Astrocyte (in vitro differentiated cells and primary cell): ENCODE results near the gene TBX6. TPM values are rescaled to one million over a fixed set of nuclear protein-coding genes. Genes with fewer than 3 reads are reported as not detected.

Experiments used
- DNase-seq: peaks from one replicate; pipeline ENCODE4 v3.0.0-alpha.2; 2010; ENCODE audit warnings: low read depth
- FAIRE-seq: peaks from 2 replicates; lab custom pipeline; 2011; peaks lifted over from hg19 to GRCh38; lab: Jason Lieb, UNC
- H2AFZ ChIP-seq: 2 replicates; pipeline ENCODE4 v1.6.0; 2012; ENCODE audit warnings: low read depth, low read length, inconsistent platforms
- H3K27ac ChIP-seq: 2 replicates; pipeline ENCODE4 v1.5.1; 2011; ENCODE audit warnings: low read depth, low read length, inconsistent platforms
- H3K27me3 ChIP-seq: 2 replicates; pipeline ENCODE4 v1.6.0; 2011; ENCODE audit warnings: low read length, inconsistent platforms; ENCODE audit not compliant: insufficient read depth
- H3K36me3 ChIP-seq: 2 replicates; pipeline ENCODE4 v1.5.1; 2011; ENCODE audit warnings: low read length, inconsistent platforms; ENCODE audit not compliant: insufficient read depth
- H3K4me1 ChIP-seq: 2 replicates; pipeline ENCODE4 v1.5.1; 2011; ENCODE audit warnings: low read length, inconsistent platforms; ENCODE audit not compliant: insufficient read depth
- H3K4me2 ChIP-seq: 2 replicates; pipeline ENCODE4 v1.6.0; 2012; ENCODE audit warnings: low read length, inconsistent platforms
- H3K4me3 ChIP-seq: 2 replicates; pipeline ENCODE4 v1.5.1; 2011; ENCODE audit warnings: low read depth, mild to moderate bottlenecking, low read length, inconsistent platforms; ENCODE audit not compliant: insufficient read depth
- H3K79me2 ChIP-seq: 2 replicates; pipeline ENCODE4 v1.6.0; 2012; ENCODE audit warnings: mild to moderate bottlenecking, low read length, inconsistent platforms; ENCODE audit not compliant: insufficient read depth
- H3K9ac ChIP-seq: 2 replicates; pipeline ENCODE4 v1.6.0; 2012; ENCODE audit warnings: mild to moderate bottlenecking, low read length, inconsistent platforms
- H3K9me3 ChIP-seq: 2 replicates; pipeline ENCODE4 v1.5.1; 2012; ENCODE audit warnings: low read depth, mild to moderate bottlenecking, low read length, inconsistent platforms; ENCODE audit not compliant: insufficient read depth
- H4K20me1 ChIP-seq: 2 replicates; pipeline ENCODE4 v1.6.0; 2012; ENCODE audit warnings: low read length, inconsistent platforms; ENCODE audit not compliant: insufficient read depth
- H3K27ac Mint-ChIP-seq: one replicate; pipeline ENCODE4 v1.8.0; 2021; ENCODE audit warnings: mild to moderate bottlenecking, mixed read lengths; ENCODE audit not compliant: unreplicated experiment
- H3K27me3 Mint-ChIP-seq: one replicate; pipeline ENCODE4 v1.8.0; 2021; ENCODE audit warnings: low read depth, mixed read lengths; ENCODE audit not compliant: unreplicated experiment
- H3K36me3 Mint-ChIP-seq: one replicate; pipeline ENCODE4 v1.8.0; 2021; ENCODE audit warnings: low read depth, mixed read lengths; ENCODE audit not compliant: unreplicated experiment
- H3K4me1 Mint-ChIP-seq: one replicate; pipeline ENCODE4 v1.8.0; 2021; ENCODE audit warnings: low read depth, mixed read lengths; ENCODE audit not compliant: unreplicated experiment
- H3K4me3 Mint-ChIP-seq: one replicate; pipeline ENCODE4 v1.8.0; 2021; ENCODE audit warnings: mild to moderate bottlenecking, moderate library complexity, mixed read lengths; ENCODE audit not compliant: unreplicated experiment
- H3K9me3 Mint-ChIP-seq: one replicate; pipeline ENCODE4 v1.8.0; 2021; ENCODE audit warnings: mild to moderate bottlenecking, mixed read lengths; ENCODE audit not compliant: unreplicated experiment
- CTCF ChIP-seq: IDR thresholded peaks from 2 replicates; pipeline ENCODE4 v1.5.1; 2011; ENCODE audit warnings: low read depth, mild to moderate bottlenecking, inconsistent platforms, low read length, moderate library complexity; ENCODE audit not compliant: insufficient read depth
- EZH2 ChIP-seq: IDR thresholded peaks from 2 replicates; pipeline ENCODE4 v1.6.1; 2012; ENCODE audit warnings: mild to moderate bottlenecking, low read length, inconsistent platforms; ENCODE audit not compliant: insufficient read depth
- total RNA-seq: library from RNA; stranded (reverse); gene quantifications from 2 replicates; pipeline ENCODE4 v1.2.1, GENCODE V29; 2021

The TBX6 gene
- total RNA-seq, 1 donor from 2014 or later: 0.27 TPM

- H3K4me3 Mint-ChIP-seq: no peak overlapping the region
Measured at GRCh38 chr16:30087181-30087898, 4.4 kb downstream of the TBX6 start.

GRCh38 chr16:30086291-30087140, 5.2 kb downstream of the TBX6 start:
- no peaks in the 10 kb centered on the region for H3K9me3 ChIP-seq
- no peak overlapping the region for H3K27ac ChIP-seq
- no peaks in the 10 kb centered on the region for H3K27me3 ChIP-seq
- H3K79me2 ChIP-seq: peaks cover 13% of the 10 kb centered on the region
- H3K9ac ChIP-seq: no peak overlapping the region
- no peak for DNase-seq
- H3K9me3 Mint-ChIP-seq: no peaks in the 10 kb centered on the region
- TF ChIP-seq CTCF (no peak), EZH2 (no peak)
- H3K4me1 Mint-ChIP-seq: peaks cover 11% of the 10 kb centered on the region
- no peak overlapping the region for H3K4me3 Mint-ChIP-seq
- no peak overlapping the region for H2AFZ ChIP-seq
- H3K4me2 ChIP-seq: no peak overlapping the region
- no peaks in the 10 kb centered on the region for H3K27me3 Mint-ChIP-seq
- H3K27ac Mint-ChIP-seq: no peak overlapping the region
- FAIRE-seq: no peak
- peaks cover 8% of the 10 kb centered on the region for H3K36me3 ChIP-seq
- H3K36me3 Mint-ChIP-seq: peaks cover 29% of the 10 kb centered on the region
- peaks cover 23% of the 10 kb centered on the region for H4K20me1 ChIP-seq
- peaks cover 8% of the 10 kb centered on the region for H3K4me1 ChIP-seq
- H3K4me3 ChIP-seq: no peak overlapping the region

More at GRCh38 chr16:30087181-30087898, 4.4 kb downstream of the TBX6 start:
- no peaks in the 10 kb centered on the region for H3K27me3 ChIP-seq
- Mint-ChIP-seq H3K27me3 (no peaks in the 10 kb centered on the region), H3K27ac (peak overlapping the region; percentile 7), H3K4me1 (peaks cover 11% of the 10 kb centered on the region), H3K36me3 (peaks cover 25% of the 10 kb centered on the region), H3K9me3 (no peaks in the 10 kb centered on the region)
- TF ChIP-seq CTCF: no peak
- TF ChIP-seq EZH2: no peak
- peaks cover 17% of the 10 kb centered on the region for H4K20me1 ChIP-seq
- no peaks in the 10 kb centered on the region for H3K9me3 ChIP-seq
- H2AFZ ChIP-seq: no peak overlapping the region
- no peak overlapping the region for H3K27ac ChIP-seq
- H3K4me3 ChIP-seq: no peak overlapping the region
- FAIRE-seq (no peak), DNase-seq (no peak)
- no peak overlapping the region for H3K4me2 ChIP-seq
- no peak overlapping the region for H3K9ac ChIP-seq
- peaks cover 8% of the 10 kb centered on the region for H3K36me3 ChIP-seq
- H3K79me2 ChIP-seq: peaks cover 9% of the 10 kb centered on the region
- H3K4me1 ChIP-seq: peaks cover 16% of the 10 kb centered on the region
